Neural cell (in vitro differentiated cells): Measurements from ENCODE around the gene MYBL2. TPM values are rescaled to one million over a fixed set of nuclear protein-coding genes. Genes with fewer than 3 reads are reported as not detected.

Experiments used
- H2AFZ ChIP-seq: fragments of 200-600, 300-800 bp; sonication (generic), shearing (Covaris generic); 2 replicates; pipeline ENCODE4 v1.6.0; 2014; ENCODE audit warnings: low read depth, mild to moderate bottlenecking, antibody characterized with exemption, low read length, moderate library complexity
- H3F3A ChIP-seq: fragments of 200-600 bp; shearing (Covaris generic); 2 replicates; pipeline ENCODE4 v1.6.1; 2016; ENCODE audit warnings: mild to moderate bottlenecking, moderate library complexity, mixed read lengths, antibody characterized with exemption, low read length; ENCODE audit not compliant: insufficient read depth, poor library complexity, severe bottlenecking
- H3K27ac ChIP-seq: fragments of 200-600, 300-800 bp; sonication (generic), shearing (Covaris generic); 2 replicates; pipeline ENCODE4 v1.5.1; 2014; ENCODE audit warnings: mild to moderate bottlenecking, low read length, moderate library complexity
- H3K27me3 ChIP-seq: fragments of 300-800, 200-600 bp; sonication (generic), shearing (Covaris generic); 2 replicates; pipeline ENCODE4 v1.6.0; 2014; ENCODE audit warnings: mild to moderate bottlenecking, low read depth, low read length, moderate library complexity; ENCODE audit not compliant: insufficient read depth
- H3K36me3 ChIP-seq: fragments of 300-800, 200-600 bp; sonication (generic), shearing (Covaris generic); 2 replicates; pipeline ENCODE4 v1.5.1; 2014; ENCODE audit warnings: mild to moderate bottlenecking, antibody characterized with exemption, low read length, moderate library complexity; ENCODE audit not compliant: insufficient read depth
- H3K4me2 ChIP-seq: fragments of 300-800, 200-600 bp; sonication (generic), shearing (Covaris generic); 2 replicates; pipeline ENCODE4 v1.6.0; 2014; ENCODE audit warnings: mild to moderate bottlenecking, low read length
- H3K4me3 ChIP-seq: fragments of 300-800, 200-600 bp; sonication (generic), shearing (Covaris generic); 2 replicates; pipeline ENCODE4 v1.5.1; 2014; ENCODE audit warnings: mild to moderate bottlenecking, low read length, moderate library complexity
- H3K79me2 ChIP-seq: fragments of 200-600 bp; shearing (Covaris generic); replicated peaks from 2 replicates; pipeline ENCODE4 v1.6.0; 2014; ENCODE audit warnings: mild to moderate bottlenecking, low read length, moderate library complexity; ENCODE audit not compliant: insufficient read depth
- H3K9ac ChIP-seq: fragments of 300-800, 200-600 bp; sonication (generic), shearing (Covaris generic); 2 replicates; pipeline ENCODE4 v1.6.1; 2016; ENCODE audit warnings: mild to moderate bottlenecking, low read length, mixed read lengths
- H3K9me2 ChIP-seq: fragments of 200-600 bp; shearing (Covaris generic); 2 replicates; pipeline ENCODE4 v1.6.1; 2016; ENCODE audit warnings: mild to moderate bottlenecking, low read length, mixed read lengths; ENCODE audit not compliant: insufficient read depth
- H3K9me3 ChIP-seq: fragments of 200-600, 300-800 bp; sonication (generic), shearing (Covaris generic); 2 replicates; pipeline ENCODE4 v1.6.1; 2016; ENCODE audit warnings: mild to moderate bottlenecking, mixed run types, low read length, moderate library complexity, mixed read lengths
- H4K20me1 ChIP-seq: fragments of 200-600 bp; shearing (Covaris generic); 2 replicates; pipeline ENCODE4 v1.6.1; 2016; ENCODE audit warnings: mild to moderate bottlenecking, mixed run types; ENCODE audit not compliant: insufficient read depth
- EP300 ChIP-seq: fragments of 450-650 bp; conservative IDR thresholded peaks from 2 replicates; pipeline ENCODE4 v1.6.1; 2014; ENCODE audit warnings: antibody characterized with exemption, mild to moderate bottlenecking, moderate library complexity; ENCODE audit not compliant: poor library complexity, severe bottlenecking
- EZH2 ChIP-seq: fragments of 200-600, 300-800 bp; shearing (Covaris generic), sonication (generic); IDR thresholded peaks from 2 replicates; pipeline ENCODE4 v1.6.1; 2014; ENCODE audit warnings: antibody characterized with exemption, low read length, borderline replicate concordance, mild to moderate bottlenecking; ENCODE audit not compliant: insufficient read depth, poor library complexity, severe bottlenecking
- MXI1 ChIP-seq: fragments of 450-650 bp; conservative IDR thresholded peaks from 2 replicates; pipeline ENCODE4 v1.6.1; 2014; ENCODE audit warnings: antibody characterized with exemption, mild to moderate bottlenecking; ENCODE audit not compliant: poor library complexity, severe bottlenecking
- POLR2AphosphoS5 ChIP-seq: IDR thresholded peaks from 2 replicates; pipeline ENCODE4 v1.6.1; 2012
- RAD21 ChIP-seq: fragments of 450-650 bp; conservative IDR thresholded peaks from 2 replicates; pipeline ENCODE4 v1.6.1; 2014; ENCODE audit warnings: antibody characterized with exemption, mild to moderate bottlenecking, moderate library complexity
- REST ChIP-seq: IDR thresholded peaks from 2 replicates; pipeline ENCODE4 v1.6.1; 2012; ENCODE audit warnings: borderline replicate concordance
- SMC3 ChIP-seq: fragments of 450-650 bp; conservative IDR thresholded peaks from 2 replicates; pipeline ENCODE4 v1.6.1; 2014; ENCODE audit warnings: antibody characterized with exemption, mild to moderate bottlenecking, moderate library complexity; ENCODE audit not compliant: poor library complexity
- TAF1 ChIP-seq: IDR thresholded peaks from 2 replicates; pipeline ENCODE4 v1.6.1; 2012; ENCODE audit warnings: low read depth
- polyA plus RNA-seq: library from polyadenylated mRNA; depleted of rRNA; stranded (reverse); fragments of >200 nt; gene quantifications from 2 replicates; pipeline ENCODE4 v1.2.3, GENCODE V29; 2014
- TF ChIP-seq, protein P1 (sequence below): fragments of 450-650 bp; IDR thresholded peaks from 2 replicates; pipeline ENCODE4 v1.5.1; 2014; ENCODE audit warnings: antibody characterized with exemption, mild to moderate bottlenecking, moderate library complexity; ENCODE audit not compliant: poor library complexity, severe bottlenecking

The MYBL2 gene
- polyA plus RNA-seq, 1 donor from 2014 or later, result not detected

- no peaks in the 10 kb centered on the region for H3K36me3 ChIP-seq
- no peak overlapping the region for H3K4me2 ChIP-seq
- H3K4me3 ChIP-seq, result no peak overlapping the region
- no peaks in the 10 kb centered on the region for H3K9me3 ChIP-seq
- H3K27me3 ChIP-seq, result peaks cover 7% of the 10 kb centered on the region
- no peak overlapping the region for H2AFZ ChIP-seq
- no peak overlapping the region for H3K27ac ChIP-seq
- H3K9ac ChIP-seq, result no peak overlapping the region
- H3K79me2 ChIP-seq, result no peaks in the 10 kb centered on the region
- H3K9me2 ChIP-seq, result no peaks in the 10 kb centered on the region
- no peaks in the 10 kb centered on the region for H3F3A ChIP-seq
- H4K20me1 ChIP-seq, result no peaks in the 10 kb centered on the region
- TF ChIP-seq EP300, result no peak
- no peak for TF ChIP-seq SMC3
- no peak for TF ChIP-seq REST
- no peak for TF ChIP-seq POLR2AphosphoS5
- no peak for TF ChIP-seq EZH2
- TF ChIP-seq RAD21, result no peak
- TF ChIP-seq, protein P1, sequence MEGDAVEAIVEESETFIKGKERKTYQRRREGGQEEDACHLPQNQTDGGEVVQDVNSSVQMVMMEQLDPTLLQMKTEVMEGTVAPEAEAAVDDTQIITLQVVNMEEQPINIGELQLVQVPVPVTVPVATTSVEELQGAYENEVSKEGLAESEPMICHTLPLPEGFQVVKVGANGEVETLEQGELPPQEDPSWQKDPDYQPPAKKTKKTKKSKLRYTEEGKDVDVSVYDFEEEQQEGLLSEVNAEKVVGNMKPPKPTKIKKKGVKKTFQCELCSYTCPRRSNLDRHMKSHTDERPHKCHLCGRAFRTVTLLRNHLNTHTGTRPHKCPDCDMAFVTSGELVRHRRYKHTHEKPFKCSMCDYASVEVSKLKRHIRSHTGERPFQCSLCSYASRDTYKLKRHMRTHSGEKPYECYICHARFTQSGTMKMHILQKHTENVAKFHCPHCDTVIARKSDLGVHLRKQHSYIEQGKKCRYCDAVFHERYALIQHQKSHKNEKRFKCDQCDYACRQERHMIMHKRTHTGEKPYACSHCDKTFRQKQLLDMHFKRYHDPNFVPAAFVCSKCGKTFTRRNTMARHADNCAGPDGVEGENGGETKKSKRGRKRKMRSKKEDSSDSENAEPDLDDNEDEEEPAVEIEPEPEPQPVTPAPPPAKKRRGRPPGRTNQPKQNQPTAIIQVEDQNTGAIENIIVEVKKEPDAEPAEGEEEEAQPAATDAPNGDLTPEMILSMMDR, result no peak
- TF ChIP-seq TAF1, result no peak
- no peak for TF ChIP-seq MXI1
Observed at GRCh38 chr20:43662943-43663655, 3.8 kb upstream of the MYBL2 start.

GRCh38 chr20:43665466-43666176, 1.3 kb upstream of the MYBL2 start:
- Histone ChIP-seq H3K9me2 (no peaks in the 10 kb centered on the region), H2AFZ (no peak overlapping the region)

More at GRCh38 chr20:43665466-43666176, 1.3 kb upstream of the MYBL2 start:
- Histone ChIP-seq H3K27ac (no peak overlapping the region), H3K36me3 (no peaks in the 10 kb centered on the region), H3K9me3 (no peaks in the 10 kb centered on the region), H3K4me3 (no peak overlapping the region), H3K79me2 (no peaks in the 10 kb centered on the region), H4K20me1 (no peaks in the 10 kb centered on the region), H3K9ac (no peak overlapping the region), H3K27me3 (peaks cover 7% of the 10 kb centered on the region), H3K4me2 (no peak overlapping the region), H3F3A (no peaks in the 10 kb centered on the region)
- TF ChIP-seq EZH2 (no peak), POLR2AphosphoS5 (no peak), EP300 (no peak), TAF1 (no peak), RAD21 (no peak), SMC3 (no peak), REST (no peak), MXI1 (no peak)
- TF ChIP-seq, protein P1, result no peak
